SU-DHL-6 (cell line): Measurements from ENCODE around the gene LIM2.

Experiments
- H2AFZ ChIP-seq: fragments of 200-600 bp; sonication (generic); 2 replicates; pipeline ENCODE4 v1.6.1; 2014; ENCODE audit warnings: low read depth, mild to moderate bottlenecking, moderate library complexity, mixed read lengths, antibody characterized with exemption, low read length; ENCODE audit not compliant: severe bottlenecking
- H3F3A ChIP-seq: fragments of 200-600 bp; shearing (Covaris generic); 2 replicates; pipeline ENCODE4 v1.6.0; 2016; ENCODE audit warnings: antibody characterized with exemption, mild to moderate bottlenecking; ENCODE audit not compliant: insufficient read depth
- H3K27ac ChIP-seq: fragments of 200-600 bp; sonication (generic); 2 replicates; pipeline ENCODE4 v1.5.1; 2016; ENCODE audit warnings: low read depth, mild to moderate bottlenecking, low read length, moderate library complexity, mixed read lengths
- H3K27me3 ChIP-seq: fragments of 200-600 bp; sonication (generic), shearing (Covaris generic); 2 replicates; pipeline ENCODE4 v1.6.0; 2014; ENCODE audit warnings: mild to moderate bottlenecking, low read length
- H3K36me3 ChIP-seq: fragments of 200-600 bp; sonication (generic); 2 replicates; pipeline ENCODE4 v1.6.1; 2014; ENCODE audit warnings: mild to moderate bottlenecking, low read length, mixed read lengths
- H3K4me2 ChIP-seq: fragments of 300-600, 200-600 bp; shearing (Covaris generic), sonication (generic); 2 replicates; pipeline ENCODE4 v1.6.0; 2014; ENCODE audit warnings: low read length, low read depth, mild to moderate bottlenecking; ENCODE audit not compliant: poor library complexity, severe bottlenecking
- H3K4me3 ChIP-seq: fragments of 200-600 bp; sonication (generic); 2 replicates; pipeline ENCODE4 v1.5.1; 2014; ENCODE audit warnings: antibody characterized with exemption, low read length, mild to moderate bottlenecking, mixed read lengths; ENCODE audit not compliant: insufficient read depth, poor library complexity, severe bottlenecking
- H3K79me2 ChIP-seq: fragments of 200-600 bp; sonication (generic); 2 replicates; pipeline ENCODE4 v1.6.1; 2014; ENCODE audit warnings: mild to moderate bottlenecking, low read length, moderate library complexity; ENCODE audit not compliant: insufficient read depth
- H3K9ac ChIP-seq: fragments of 200-600 bp; sonication (generic); 2 replicates; pipeline ENCODE4 v1.7.0; 2014; ENCODE audit warnings: mild to moderate bottlenecking, low read length
- H3K9me2 ChIP-seq: fragments of 200-600 bp; sonication (generic); replicated peaks from 2 replicates; pipeline ENCODE4 v1.6.1; 2014; ENCODE audit warnings: low read length; ENCODE audit not compliant: insufficient read depth
- H3K9me3 ChIP-seq: fragments of 200-600 bp; sonication (generic); 2 replicates; pipeline ENCODE4 v1.6.1; 2014; ENCODE audit warnings: low read length, mixed read lengths; ENCODE audit not compliant: insufficient read depth
- H4K20me1 ChIP-seq: fragments of 200-600 bp; sonication (generic); 2 replicates; pipeline ENCODE4 v1.6.1; 2014; ENCODE audit warnings: low read depth, mild to moderate bottlenecking, antibody characterized with exemption, low read length, moderate library complexity, mixed read lengths
- EZH2phosphoT487 ChIP-seq: fragments of 200-600 bp; sonication (generic), shearing (Covaris generic); conservative IDR thresholded peaks from 2 replicates; pipeline ENCODE4 v1.6.1; 2018; ENCODE audit warnings: mild to moderate bottlenecking, antibody characterized with exemption, low read length, moderate library complexity, mixed read lengths
- TF ChIP-seq, protein P1 (sequence below): fragments of 200-600 bp; sonication (generic); IDR thresholded peaks from one replicate; pipeline ENCODE4 v1.5.1; 2017; ENCODE audit warnings: antibody characterized with exemption, mild to moderate bottlenecking, low read length, moderate library complexity; ENCODE audit not compliant: insufficient read depth, poor library complexity, severe bottlenecking

LIM2 gene

DNA sequence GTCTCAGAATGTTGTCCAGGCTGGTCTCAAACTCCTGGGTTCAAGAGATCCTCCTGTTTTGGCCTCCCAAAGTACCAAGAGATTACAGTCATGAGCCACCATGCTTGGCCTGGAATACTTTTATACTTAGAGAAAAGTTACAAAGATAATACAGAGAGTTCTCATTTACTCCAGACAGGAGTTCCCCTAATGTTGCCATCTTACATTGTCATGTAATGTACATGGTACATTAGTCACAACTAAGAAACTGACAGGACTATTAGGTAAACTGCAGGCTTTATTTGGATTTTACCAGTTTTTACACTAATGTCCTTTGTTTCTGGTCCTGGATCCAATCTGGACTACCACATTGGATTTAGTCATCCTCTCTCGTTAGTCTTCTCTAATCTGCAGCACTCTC is 4.9 kb upstream of the LIM2 start:
- no peaks in the 10 kb centered on the region for H4K20me1 ChIP-seq
- H2AFZ ChIP-seq = peak overlapping the region; percentile 15
- peaks cover 16% of the 10 kb centered on the region; the same call in 1 of the 2 replicates for H3F3A ChIP-seq

DNA sequence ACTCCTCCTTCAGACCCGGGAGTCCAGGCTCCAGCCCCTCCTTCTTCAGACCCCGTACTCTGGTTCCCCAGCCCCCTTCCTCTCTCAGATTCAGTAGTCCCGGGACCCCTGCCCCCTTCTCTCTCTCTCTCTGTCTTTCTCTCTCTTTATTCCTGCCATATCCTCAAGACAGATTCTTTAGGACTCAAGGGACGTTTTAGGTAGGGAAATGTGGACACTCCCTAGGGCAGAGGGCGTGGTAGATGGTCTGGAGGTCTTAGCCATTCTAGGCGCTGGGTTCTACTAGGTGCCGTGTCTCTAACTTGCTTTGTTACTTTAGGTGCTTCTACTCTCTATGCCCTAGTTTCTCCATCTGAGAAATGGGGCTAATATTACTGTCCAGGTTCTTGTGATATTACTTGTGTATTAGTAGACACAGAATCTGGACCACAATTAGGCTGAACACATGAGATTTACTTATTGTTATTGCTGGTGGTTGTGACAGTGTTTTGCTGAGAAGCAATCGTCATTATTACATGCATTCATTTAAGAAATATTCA is 3.4 kb upstream of the LIM2 start:
- TF ChIP-seq, protein P1, sequence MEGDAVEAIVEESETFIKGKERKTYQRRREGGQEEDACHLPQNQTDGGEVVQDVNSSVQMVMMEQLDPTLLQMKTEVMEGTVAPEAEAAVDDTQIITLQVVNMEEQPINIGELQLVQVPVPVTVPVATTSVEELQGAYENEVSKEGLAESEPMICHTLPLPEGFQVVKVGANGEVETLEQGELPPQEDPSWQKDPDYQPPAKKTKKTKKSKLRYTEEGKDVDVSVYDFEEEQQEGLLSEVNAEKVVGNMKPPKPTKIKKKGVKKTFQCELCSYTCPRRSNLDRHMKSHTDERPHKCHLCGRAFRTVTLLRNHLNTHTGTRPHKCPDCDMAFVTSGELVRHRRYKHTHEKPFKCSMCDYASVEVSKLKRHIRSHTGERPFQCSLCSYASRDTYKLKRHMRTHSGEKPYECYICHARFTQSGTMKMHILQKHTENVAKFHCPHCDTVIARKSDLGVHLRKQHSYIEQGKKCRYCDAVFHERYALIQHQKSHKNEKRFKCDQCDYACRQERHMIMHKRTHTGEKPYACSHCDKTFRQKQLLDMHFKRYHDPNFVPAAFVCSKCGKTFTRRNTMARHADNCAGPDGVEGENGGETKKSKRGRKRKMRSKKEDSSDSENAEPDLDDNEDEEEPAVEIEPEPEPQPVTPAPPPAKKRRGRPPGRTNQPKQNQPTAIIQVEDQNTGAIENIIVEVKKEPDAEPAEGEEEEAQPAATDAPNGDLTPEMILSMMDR = no peak
- TF ChIP-seq EZH2phosphoT487 = no peak
- Histone ChIP-seq H3K4me2 (no peak overlapping the region), H3K4me3 (no peak overlapping the region), H3K27me3 (no peaks in the 10 kb centered on the region), H3K9ac (no peak overlapping the region), H3K27ac (no peak overlapping the region), H4K20me1 (no peaks in the 10 kb centered on the region), H3K9me2 (no peaks in the 10 kb centered on the region), H3K36me3 (no peaks in the 10 kb centered on the region), H3F3A (peaks cover 8% of the 10 kb centered on the region; the same call in 1 of the 2 replicates), H3K79me2 (no peaks in the 10 kb centered on the region), H3K9me3 (no peaks in the 10 kb centered on the region), H2AFZ (peak overlapping the region; percentile 60)

More for the DNA sequence above, 4.9 kb upstream of the LIM2 start:
- no peaks in the 10 kb centered on the region for H3K9me3 ChIP-seq
- no peaks in the 10 kb centered on the region for H3K79me2 ChIP-seq
- no peaks in the 10 kb centered on the region for H3K9me2 ChIP-seq
- H3K4me2 ChIP-seq = no peak overlapping the region
- no peaks in the 10 kb centered on the region for H3K27me3 ChIP-seq
- H3K27ac ChIP-seq = no peak overlapping the region
- no peaks in the 10 kb centered on the region for H3K36me3 ChIP-seq
- TF ChIP-seq, protein P1 = no peak
- H3K9ac ChIP-seq = no peak overlapping the region
- no peak overlapping the region for H3K4me3 ChIP-seq

DNA sequence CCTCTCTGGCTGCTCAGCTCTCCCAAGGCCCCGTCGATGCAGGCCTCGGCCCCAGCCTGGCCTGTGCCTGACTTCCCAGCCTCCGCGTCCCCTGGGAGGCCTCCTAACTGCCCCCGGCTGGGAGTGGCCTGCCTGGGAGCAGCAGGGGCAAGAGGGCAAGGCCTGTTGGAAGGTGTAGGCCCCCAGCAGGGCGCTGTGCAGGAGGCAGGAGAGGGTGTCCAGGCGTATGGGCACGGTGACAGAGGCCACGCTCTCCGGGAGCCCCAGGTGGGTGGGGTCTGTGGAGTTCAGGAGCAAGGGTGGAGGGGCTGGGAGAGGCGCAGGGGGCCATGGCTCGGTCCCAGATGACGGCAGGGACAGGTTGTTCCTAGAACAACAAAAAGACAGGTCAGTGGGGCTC is 1.4 kb upstream of the LIM2 start:
- Histone ChIP-seq H3K36me3 (no peaks in the 10 kb centered on the region), H3K9me3 (no peaks in the 10 kb centered on the region), H3K4me2 (no peak overlapping the region), H3K4me3 (no peak overlapping the region), H2AFZ (no peak overlapping the region), H3K9ac (no peak overlapping the region), H3F3A (no peaks in the 10 kb centered on the region), H3K79me2 (no peaks in the 10 kb centered on the region), H3K27me3 (no peaks in the 10 kb centered on the region), H3K9me2 (no peaks in the 10 kb centered on the region), H3K27ac (no peak overlapping the region), H4K20me1 (no peaks in the 10 kb centered on the region)
- TF ChIP-seq, protein P1 = no peak
- TF ChIP-seq EZH2phosphoT487 = no peak
